ENCODE results near the gene KATNB1. TPM values are rescaled to one million over a fixed set of nuclear protein-coding genes. Genes with fewer than 3 reads are reported as not detected.

Gene KATNB1
- total RNA-seq, 1 experiment from 2014 or later = 32.2 TPM

DNA sequence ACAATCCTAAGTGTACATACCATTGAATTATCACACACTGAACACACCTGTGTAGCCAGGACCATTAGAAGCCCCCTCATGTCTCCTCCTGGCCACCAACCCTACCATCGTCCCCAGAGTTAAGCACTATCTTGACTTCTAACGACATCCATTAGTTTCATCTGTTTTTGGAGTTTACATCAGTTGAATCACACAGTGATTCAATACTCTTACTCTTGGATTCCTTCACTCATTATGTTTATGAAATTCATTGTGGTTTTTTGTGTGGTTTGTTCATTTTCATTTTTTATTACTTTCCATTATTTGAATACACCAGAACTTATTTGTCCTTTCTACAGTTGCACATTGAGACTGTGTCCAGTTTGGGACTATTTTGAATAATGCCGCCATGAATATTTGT is 27.4 kb upstream of the KATNB1 start:
- H3K4me1 ChIP-seq (ENCODE audit: control insufficient read depth in 1 of 2, insufficient read depth in 2 of 2, low read length in 2 of 2) = no peaks in the 10 kb centered on the region
- H2AFZ ChIP-seq (ENCODE audit: low read depth, low read length, poor library complexity, severe bottlenecking) = no peak overlapping the region
- no peaks in the 10 kb centered on the region for H3K79me2 ChIP-seq (ENCODE audit: insufficient read depth, low read length)
- ChIA-PET RAD21 (ENCODE audit: low non-redundant PET in 1 of 2, low total read pairs in 2 of 2, uncharacterized antibody in 2 of 2, unreplicated experiment in 2 of 2) (no interaction called here), CTCF (no interaction called here), POLR2A (no interaction called here)
- H3K9me3 ChIP-seq (ENCODE audit: control insufficient read depth in 1 of 2, insufficient read depth in 1 of 2, low read depth in 1 of 2, low read length in 2 of 2) = no peaks in the 10 kb centered on the region
- no TSS peak for BruUV-seq (replicated peaks)
- intact Hi-C loops (cut with micrococcal nuclease) = no loop called here
- no peak overlapping the region for H3K4me3 ChIP-seq (replicated peaks in 1 of 2; ENCODE audit: low read depth in 1 of 2, low read length in 2 of 2)
- no peak overlapping the region for H3K9ac ChIP-seq (ENCODE audit: low read length)
- H3K27me3 ChIP-seq (ENCODE audit: insufficient read depth, low read length) = peaks cover 8% of the 10 kb centered on the region; the same call in 1 of the 2 replicates
- H3K36me3 ChIP-seq (ENCODE audit: control insufficient read depth in 1 of 2, insufficient read depth in 2 of 2, low read length in 2 of 2) = no peaks in the 10 kb centered on the region
- ATAC-seq (no peak), DNase-seq (ENCODE audit: low read depth, low spot score) (no peak)
- H4K20me1 ChIP-seq (ENCODE audit: insufficient read depth) = no peaks in the 10 kb centered on the region
- no peak overlapping the region for H3K4me2 ChIP-seq (ENCODE audit: low read length)
- TF ChIP-seq CBX3 (IDR thresholded peaks at IDR 0.05; ENCODE audit: low read depth) (no peak), CEBPB (IDR thresholded peaks at IDR 0.05; ENCODE audit: low read depth) (no peak), REST (IDR thresholded peaks at IDR 0.05; ENCODE audit: low read depth) (no peak), CTCF (IDR thresholded peaks at IDR 0.05 in 2 of 3, conservative IDR thresholded peaks at IDR 0.05 in 1 of 3; ENCODE audit: borderline replicate concordance in 1 of 3, insufficient read depth in 1 of 3, low read depth in 2 of 3, low read length in 2 of 3) (no peak), ELF1 (IDR thresholded peaks at IDR 0.05; ENCODE audit: borderline replicate concordance, low read depth) (no peak), ZNF274 (IDR thresholded peaks at IDR 0.05; ENCODE audit: low read depth, low read length) (no peak), TCF7L2 (IDR thresholded peaks at IDR 0.05; ENCODE audit: borderline replicate concordance, extremely low read depth, insufficient read depth, insufficient read length) (no peak), EZH2 (IDR thresholded peaks at IDR 0.05) (no peak), JUND (IDR thresholded peaks at IDR 0.05) (no peak), EZH2phosphoT487 (IDR thresholded peaks at IDR 0.05; ENCODE audit: borderline replicate concordance) (no peak), POLR2AphosphoS5 (IDR thresholded peaks at IDR 0.05; ENCODE audit: low read depth, low read length) (no peak), YY1 (IDR thresholded peaks at IDR 0.05; ENCODE audit: extremely low read depth, insufficient replicate concordance, low read depth, low read length) (no peak), EGR1 (IDR thresholded peaks at IDR 0.05; ENCODE audit: low read depth) (no peak), SP1 (IDR thresholded peaks at IDR 0.05; ENCODE audit: low read depth) (no peak), MAX (IDR thresholded peaks at IDR 0.05) (no peak), RAD21 (IDR thresholded peaks at IDR 0.05; ENCODE audit: low read depth) (no peak), SIN3A (IDR thresholded peaks at IDR 0.05; ENCODE audit: low read depth) (no peak), SRF (IDR thresholded peaks at IDR 0.05; ENCODE audit: low read depth) (no peak)
- TF ChIP-seq, protein P1, sequence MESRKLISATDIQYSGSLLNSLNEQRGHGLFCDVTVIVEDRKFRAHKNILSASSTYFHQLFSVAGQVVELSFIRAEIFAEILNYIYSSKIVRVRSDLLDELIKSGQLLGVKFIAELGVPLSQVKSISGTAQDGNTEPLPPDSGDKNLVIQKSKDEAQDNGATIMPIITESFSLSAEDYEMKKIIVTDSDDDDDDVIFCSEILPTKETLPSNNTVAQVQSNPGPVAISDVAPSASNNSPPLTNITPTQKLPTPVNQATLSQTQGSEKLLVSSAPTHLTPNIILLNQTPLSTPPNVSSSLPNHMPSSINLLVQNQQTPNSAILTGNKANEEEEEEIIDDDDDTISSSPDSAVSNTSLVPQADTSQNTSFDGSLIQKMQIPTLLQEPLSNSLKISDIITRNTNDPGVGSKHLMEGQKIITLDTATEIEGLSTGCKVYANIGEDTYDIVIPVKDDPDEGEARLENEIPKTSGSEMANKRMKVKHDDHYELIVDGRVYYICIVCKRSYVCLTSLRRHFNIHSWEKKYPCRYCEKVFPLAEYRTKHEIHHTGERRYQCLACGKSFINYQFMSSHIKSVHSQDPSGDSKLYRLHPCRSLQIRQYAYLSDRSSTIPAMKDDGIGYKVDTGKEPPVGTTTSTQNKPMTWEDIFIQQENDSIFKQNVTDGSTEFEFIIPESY (IDR thresholded peaks at IDR 0.05; ENCODE audit: extremely low read depth, insufficient replicate concordance, low read length) = no peak
- no peaks in the 10 kb centered on the region for H3K9me2 ChIP-seq (ENCODE audit: insufficient read depth)
- H3K27ac ChIP-seq (ENCODE audit: low read depth, low read length) = no peak overlapping the region
